K562 (cell line): ENCODE measurements around the gene TOMT. TPM values are rescaled to one million over a fixed set of nuclear protein-coding genes. Genes with fewer than 3 reads are reported as not detected.
A peak's percentile ranks its signal among the peaks of the same experiment; 100 is the strongest.

Experiments used
- CREM ChIP-seq: IDR thresholded peaks from 2 replicates; pipeline ENCODE4 v1.6.1; 2014; ENCODE audit warnings: antibody characterized with exemption, low read depth
- DIDO1 ChIP-seq: fragments of 450-650 bp; IDR thresholded peaks from 2 replicates; pipeline ENCODE4 v1.6.1; 2016; ENCODE audit warnings: low read depth, missing biosample characterization, missing genetic modification characterization
- ELF2 ChIP-seq: fragments of 250-450 bp; sonication (Bioruptor Pico); IDR thresholded peaks from 2 replicates; pipeline ENCODE4 v1.5.0; 2021; ENCODE audit warnings: mild to moderate bottlenecking
- ELF4 ChIP-seq: fragments of 450-650 bp; formaldehyde crosslinking; IDR thresholded peaks from 2 replicates; pipeline ENCODE4 v1.4.0; 2022; ENCODE audit warnings: missing genetic modification characterization
- ELK1 ChIP-seq: sonication (generic); formaldehyde crosslinking; IDR thresholded peaks from 2 replicates; pipeline ENCODE4 v1.8.1; 2022; ENCODE audit warnings: missing genetic modification reagents
- FOXM1 ChIP-seq, 2 experiments: fragments of 450-650 bp in 1 of 2; sonication (generic) in 1 of 2; formaldehyde crosslinking in 1 of 2; IDR thresholded peaks; 2 replicates each; pipeline versions ENCODE4 v1.6.1 to v1.9.0; 2017 to 2022; ENCODE audit warnings: low read depth in 2 of 2, mild to moderate bottlenecking in 2 of 2, missing genetic modification reagents in 1 of 2, moderate library complexity in 1 of 2
- GTF2E2 ChIP-seq: fragments of 200-800 bp; sonication (Bioruptor generic); IDR thresholded peaks from 2 replicates; pipeline ENCODE4 v1.6.1; 2016; ENCODE audit warnings: missing genetic modification characterization, missing compliant biosample characterization
- HOXB6 ChIP-seq: fragments of 250-450 bp; sonication (Bioruptor Pico); IDR thresholded peaks from 2 replicates; pipeline ENCODE4 v1.5.1; 2022; ENCODE audit warnings: mild to moderate bottlenecking, borderline replicate concordance
- KAT7 ChIP-seq: sonication (generic); formaldehyde crosslinking; IDR thresholded peaks from 2 replicates; pipeline ENCODE4 v1.8.0; 2022; ENCODE audit warnings: missing genetic modification reagents, mild to moderate bottlenecking, borderline replicate concordance
- KDM4B ChIP-seq, 2 experiments: fragments of 450-650 bp in 1 of 2; sonication (generic) in 1 of 2; IDR thresholded peaks; 2 replicates each; pipeline ENCODE4 v1.6.1; 2016 to 2017; ENCODE audit warnings: borderline replicate concordance in 2 of 2, antibody characterized with exemption in 1 of 2, low read depth in 1 of 2, mild to moderate bottlenecking in 1 of 2
- KLF1 ChIP-seq: fragments of 450-650 bp; IDR thresholded peaks from 2 replicates; pipeline ENCODE4 v1.6.1; 2016; ENCODE audit warnings: missing genetic modification characterization, missing compliant biosample characterization
- MEIS2 ChIP-seq: fragments of 450-650 bp; IDR thresholded peaks from 2 replicates; pipeline ENCODE4 v1.6.1; 2014; ENCODE audit warnings: mild to moderate bottlenecking; ENCODE audit not compliant: partially characterized antibody
- MLLT1 ChIP-seq, 2 experiments: fragments of 450-650 bp; IDR thresholded peaks; 2 replicates each; pipeline ENCODE4 v1.6.1; 2016
- MTA3 ChIP-seq: fragments of 450-650 bp; formaldehyde crosslinking; IDR thresholded peaks from 2 replicates; pipeline ENCODE4 v1.6.1; 2017; ENCODE audit warnings: mild to moderate bottlenecking, borderline replicate concordance
- POLR2B ChIP-seq: fragments of 450-650 bp; IDR thresholded peaks from 2 replicates; pipeline ENCODE4 v1.6.1; 2018; ENCODE audit warnings: low read depth; ENCODE audit not compliant: partially characterized antibody
- RAD51 ChIP-seq: fragments of 450-650 bp; IDR thresholded peaks from 2 replicates; pipeline ENCODE4 v1.7.1; 2016; ENCODE audit warnings: low read depth, mild to moderate bottlenecking, borderline replicate concordance
- SMARCB1 ChIP-seq: IDR thresholded peaks from 2 replicates; pipeline ENCODE4 v1.6.1; 2011; ENCODE audit warnings: improper control_type of control experiment, low read depth; ENCODE audit not compliant: insufficient read length
- TAF1 ChIP-seq: IDR thresholded peaks from 2 replicates; pipeline ENCODE4 v1.6.1; 2011; ENCODE audit warnings: mild to moderate bottlenecking, low read length, moderate library complexity; ENCODE audit not compliant: insufficient read depth, control insufficient read depth, severe bottlenecking; ENCODE audit errors: extremely low read depth
- TCF3 ChIP-seq: sonication (generic); formaldehyde crosslinking; IDR thresholded peaks from 2 replicates; pipeline ENCODE4 v1.4.0; 2020; ENCODE audit warnings: mild to moderate bottlenecking, missing genetic modification reagents
- USF1 ChIP-seq: sonication (generic); formaldehyde crosslinking; IDR thresholded peaks from 2 replicates; pipeline ENCODE4 v1.9.0; 2022; ENCODE audit warnings: mild to moderate bottlenecking, missing genetic modification reagents
- ZBTB26 ChIP-seq: fragments of 450-650 bp; formaldehyde crosslinking; IDR thresholded peaks from 2 replicates; pipeline ENCODE4 v1.4.0; 2022; ENCODE audit warnings: missing genetic modification characterization
- ZFP36 ChIP-seq: fragments of 150-350 bp; IDR thresholded peaks from 2 replicates; pipeline ENCODE4 v1.6.1; 2018; ENCODE audit warnings: low read length, low read depth; ENCODE audit not compliant: partially characterized antibody
- ZNF232 ChIP-seq: sonication (generic); formaldehyde crosslinking; IDR thresholded peaks from 2 replicates; pipeline ENCODE4 v1.8.0; 2022; ENCODE audit warnings: mild to moderate bottlenecking, missing genetic modification reagents
- polyA plus RNA-seq, 8 experiments: library from polyadenylated mRNA; depleted of rRNA in 4 of 8; stranded (reverse) in 5 of 8; unstranded in 3 of 8; fragments of >200 nt; fragmentation: Nextera tagmentation in 2 of 8; fragmentation: Illumina TruSeq in 1 of 8; extraction: Ambion mirVana in 2 of 8; extraction: Trizol in 1 of 8; gene quantifications; 2 replicates each; pipeline versions ENCODE4 v1.2.1 to v1.2.3, GENCODE V29; 2011 to 2014; ENCODE audit warnings: inconsistent platforms in 1 of 8, missing spikeins in 1 of 8
- total RNA-seq, 7 experiments: library from RNA; depleted of rRNA in 6 of 7; stranded (reverse); fragments of >200 nt in 6 of 7; fragmentation: Illumina TruSeq in 2 of 7; extraction: Trizol in 2 of 7; gene quantifications; 2 replicates each; pipeline versions ENCODE4 v1.2.1 to v1.2.3, GENCODE V29; 2011 to 2021; ENCODE audit warnings: low replicate concordance in 1 of 7

Gene TOMT
- total and polyA plus RNA-seq, 9 of the 15 experiments (the other 6 are each of a cell fraction or from before 2014, with no cell fraction given), result not detected

GRCh38 chr11:72112143-72112977 is 6.6 kb downstream of the TOMT start, which contains the start of gene ANAPC15 (continued):
- peak; percentile 47 for TF ChIP-seq USF1 (CRISPR knock-in tag)
- TF ChIP-seq KDM4B (IDR thresholded peaks at IDR 0.05; ENCODE audit: borderline replicate concordance in 2 of 2, low read depth in 1 of 2), result peak in 1 of 2 experiments; percentile 83; a peak in 1 of 4 replicates
- peak; percentile 96 for TF ChIP-seq CREM
- peak; percentile 98 for TF ChIP-seq POLR2B
- no peak for TF ChIP-seq MTA3
- no peak for TF ChIP-seq SMARCB1
- TF ChIP-seq ZBTB26 (CRISPR knock-in tag), result 0 out of 2 replicates have a peak, but pooled peaks have one; percentile 37
- TF ChIP-seq ZNF232 (CRISPR knock-in tag), result no peak
- TF ChIP-seq TCF3 (CRISPR knock-in tag), result peak; percentile 56; the same call in 1 of the 2 replicates
- peak; percentile 51 for TF ChIP-seq MEIS2
- TF ChIP-seq FOXM1 (IDR thresholded peaks at IDR 0.05; ENCODE audit: low read depth), result peak; percentile 61; the same call in 1 of the 2 replicates
- no peak for TF ChIP-seq FOXM1 (CRISPR knock-in tag; IDR thresholded peaks at IDR 0.05; ENCODE audit: low read depth)
- TF ChIP-seq RAD51, result 0 out of 2 replicates have a peak, but pooled peaks have one; percentile 27
- TF ChIP-seq ZFP36, result peak; percentile 29
- no peak; the same call in 1 of the 2 replicates for TF ChIP-seq ELF2 (CRISPR knock-in tag)
- TF ChIP-seq KLF1 (tag), result peak; percentile 59; the same call in 1 of the 2 replicates
- TF ChIP-seq HOXB6, result no peak
- no peak for TF ChIP-seq GTF2E2 (tag)
- TF ChIP-seq KAT7, result no peak
- TF ChIP-seq DIDO1 (tag), result peak; percentile 89
- TF ChIP-seq TAF1, result peak; percentile 83
- TF ChIP-seq MLLT1 (IDR thresholded peaks at IDR 0.05), result 0 out of 4 replicates have a peak, but pooled peaks of 1 of the 2 experiments have one; percentile 50
- TF ChIP-seq ELF4 (CRISPR knock-in tag), result peak; percentile 47; the same call in 1 of the 2 replicates
- no peak for TF ChIP-seq ELK1 (CRISPR knock-in tag)
